HG02571 (cell line): Measurements from ENCODE around the gene MSANTD3.
"Not testable (repeated sequence)": the region's sequence is repeated elsewhere in the genome, so short reads cannot be mapped to it uniquely, and the experiment has no call there.

Experiments
- ATAC-seq: cut with Tn5 transposase; IDR thresholded peaks from one replicate; pipeline ENCODE4 v1.9.1; 2021; ENCODE audit warnings: mild to moderate bottlenecking, moderate library complexity; ENCODE audit not compliant: unreplicated experiment

The MSANTD3 gene

GRCh38 chr9:100428871-100429654 lies 2.1 kb downstream of the MSANTD3 start:
- ATAC-seq, result no peak

DNA sequence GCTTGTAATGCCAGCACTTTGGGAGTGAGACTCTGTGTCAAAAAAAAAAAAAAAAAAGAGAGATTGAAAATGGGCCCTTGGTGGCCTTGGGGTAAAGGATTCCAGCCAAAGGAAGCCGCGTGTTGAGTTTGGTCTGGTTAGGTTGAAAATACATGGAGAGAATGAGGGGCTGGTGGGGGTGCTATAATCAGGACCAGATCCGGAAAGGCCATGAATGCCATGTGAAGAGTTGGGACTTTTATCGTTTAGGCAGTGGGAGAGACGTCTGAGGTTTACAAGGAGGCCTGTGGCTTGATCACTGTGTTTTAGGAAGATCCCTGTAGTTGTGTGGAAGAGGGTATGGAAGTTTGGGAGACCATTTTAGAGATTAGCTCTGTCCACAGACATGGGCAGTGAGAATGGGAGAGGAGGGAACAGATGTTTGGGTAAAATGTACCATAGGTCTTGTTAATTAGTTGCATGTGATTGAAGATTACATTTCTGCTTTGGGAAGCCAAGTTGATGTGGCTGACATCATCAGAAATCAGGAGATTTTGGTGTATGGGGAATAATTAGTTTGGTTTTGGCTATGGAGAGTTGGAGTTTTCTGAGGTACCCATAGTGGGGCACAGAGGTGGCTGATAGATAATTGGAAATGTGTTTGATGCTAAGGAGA lies 3.5 kb downstream of the MSANTD3 start:
- no peak for ATAC-seq

DNA sequence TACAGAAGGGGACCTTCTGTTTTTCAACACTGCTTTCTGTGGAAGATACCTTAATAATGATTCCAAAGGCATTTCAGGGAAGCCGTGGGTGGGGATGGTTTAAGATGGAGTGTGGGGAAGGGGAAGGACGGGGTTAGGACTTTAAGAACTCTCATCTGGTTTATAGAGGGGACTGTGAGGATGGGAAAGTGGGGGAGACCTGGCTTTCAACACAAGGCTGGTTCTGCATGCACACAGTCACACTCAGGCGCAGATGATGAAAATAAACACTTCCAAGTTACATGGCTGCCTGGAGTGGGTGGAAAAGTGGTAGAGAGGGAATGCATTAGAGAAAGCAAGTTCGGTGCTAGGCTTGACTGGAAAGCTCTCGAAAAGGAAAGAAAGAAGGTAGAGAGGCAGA lies 4.9 kb downstream of the MSANTD3 start:
- ATAC-seq, result no peak

DNA sequence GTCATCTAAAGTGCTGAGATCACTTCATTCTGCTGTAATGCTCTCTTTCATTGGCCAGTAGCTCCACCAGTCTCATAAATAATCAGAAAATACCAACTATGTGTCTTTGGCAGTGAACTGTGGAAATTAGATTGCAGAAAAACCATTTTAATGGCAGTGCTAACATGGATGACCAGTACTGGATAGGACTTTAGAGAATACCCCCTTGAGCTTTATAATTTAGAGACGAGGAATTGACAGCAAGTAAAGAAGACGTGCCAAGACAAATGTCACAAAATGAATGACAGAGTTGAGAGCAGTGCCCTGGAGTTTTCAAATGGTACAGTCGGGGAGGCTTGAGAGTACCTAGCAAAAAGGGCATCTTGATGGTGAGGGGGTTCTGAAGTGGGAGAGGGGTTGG lies 5.8 kb downstream of the MSANTD3 start:
- ATAC-seq, result no peak

DNA sequence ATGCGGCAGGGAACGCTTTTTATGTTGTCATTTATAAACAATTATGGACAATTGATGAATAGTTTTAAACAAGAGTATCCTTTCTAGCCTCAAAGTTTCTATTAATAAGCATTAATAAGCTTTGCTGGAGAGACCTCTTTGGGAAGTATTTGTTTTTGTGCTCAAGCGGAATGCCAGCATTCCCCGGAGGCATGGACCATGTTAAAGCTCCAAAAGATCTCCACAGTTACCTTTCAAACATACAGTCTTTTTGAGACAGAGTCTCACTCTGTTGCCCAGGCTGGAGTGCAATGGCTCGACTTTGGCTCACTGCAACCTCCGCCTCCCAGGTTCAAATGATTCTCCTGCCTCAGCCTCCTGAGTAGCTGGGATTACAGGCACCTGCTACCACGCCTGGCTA lies 9.6 kb downstream of the MSANTD3 start:
- ATAC-seq, result no peak

GRCh38 chr9:100437860-100438805 lies 11.2 kb downstream of the MSANTD3 start:
- ATAC-seq, result no peak

GRCh38 chr9:100440071-100440470 lies 13.1 kb downstream of the MSANTD3 start:
- ATAC-seq, result no peak

DNA sequence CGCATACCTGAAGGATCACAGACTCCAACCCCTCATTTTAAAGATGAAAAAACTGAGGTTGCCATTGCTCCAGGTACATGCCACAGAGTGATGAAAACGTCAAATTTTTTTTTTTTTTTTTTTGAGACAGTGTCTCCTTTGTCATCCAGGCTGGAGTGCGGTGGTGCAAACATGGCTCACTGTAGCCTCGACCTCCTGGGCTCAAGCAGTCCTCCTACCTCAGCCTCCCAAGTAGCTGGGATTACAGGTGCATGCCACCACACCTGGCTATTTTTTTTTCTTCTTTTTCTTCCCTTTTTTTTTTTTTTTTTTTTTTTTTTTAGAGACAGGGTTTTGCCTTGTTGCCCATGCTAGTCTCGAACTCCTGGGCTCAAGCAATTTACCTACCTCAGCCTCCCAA lies 13.5 kb downstream of the MSANTD3 start:
- ATAC-seq, result not testable (repeated sequence)

DNA sequence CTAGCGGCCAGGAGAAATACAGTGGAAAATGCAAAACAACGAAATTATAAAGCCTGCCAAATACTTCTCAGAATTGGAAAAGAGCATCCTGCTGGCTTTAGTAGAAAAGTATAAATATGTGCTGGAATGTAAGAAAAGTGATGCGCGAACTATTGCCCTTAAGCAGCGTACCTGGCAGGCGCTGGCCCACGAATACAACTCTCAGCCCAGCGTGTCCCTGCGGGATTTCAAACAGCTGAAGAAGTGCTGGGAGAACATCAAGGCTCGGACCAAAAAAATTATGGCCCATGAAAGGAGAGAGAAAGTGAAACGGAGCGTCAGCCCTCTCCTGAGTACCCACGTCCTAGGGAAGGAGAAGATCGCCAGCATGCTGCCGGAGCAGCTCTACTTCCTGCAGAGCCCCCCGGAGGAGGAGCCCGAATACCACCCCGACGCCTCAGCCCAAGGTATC lies 15.0 kb downstream of the MSANTD3 start:
- ATAC-seq, result no peak

- no peak for ATAC-seq
Measured at GRCh38 chr9:100443781-100444768, 17.1 kb downstream of the MSANTD3 start.

DNA sequence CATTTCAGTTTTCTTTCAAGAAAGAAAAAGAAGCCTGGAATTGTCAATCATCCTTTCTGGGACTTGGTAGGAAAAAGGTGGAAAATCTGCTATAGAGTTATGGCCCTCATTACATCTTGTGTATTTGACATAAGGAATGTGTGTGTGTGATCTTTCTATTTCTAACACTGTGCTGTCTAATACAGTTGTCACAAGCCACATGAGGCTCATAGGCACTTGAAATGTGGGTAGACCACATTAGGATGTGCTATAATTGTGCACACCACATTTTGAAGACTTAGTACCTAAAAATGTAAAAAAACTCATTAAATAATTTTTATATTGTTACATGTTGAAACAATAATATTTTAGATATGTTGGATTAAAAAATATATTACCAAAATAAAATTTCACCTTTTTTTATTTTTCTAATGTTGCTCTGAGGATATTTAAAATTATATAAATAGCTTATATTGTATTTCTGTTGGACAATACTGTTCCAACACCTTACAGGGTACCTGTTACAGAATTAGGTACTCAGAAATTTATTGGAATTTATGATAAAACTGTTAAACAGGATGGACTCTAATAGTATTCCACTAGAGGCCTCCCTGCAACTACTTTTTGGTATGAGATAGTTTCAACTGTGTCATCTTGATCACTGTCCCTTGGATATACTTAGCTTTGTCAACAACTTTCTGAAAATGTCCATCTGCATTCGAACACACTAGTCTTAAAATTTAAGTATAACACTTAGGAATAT lies 18.4 kb downstream of the MSANTD3 start:
- ATAC-seq, result no peak

DNA sequence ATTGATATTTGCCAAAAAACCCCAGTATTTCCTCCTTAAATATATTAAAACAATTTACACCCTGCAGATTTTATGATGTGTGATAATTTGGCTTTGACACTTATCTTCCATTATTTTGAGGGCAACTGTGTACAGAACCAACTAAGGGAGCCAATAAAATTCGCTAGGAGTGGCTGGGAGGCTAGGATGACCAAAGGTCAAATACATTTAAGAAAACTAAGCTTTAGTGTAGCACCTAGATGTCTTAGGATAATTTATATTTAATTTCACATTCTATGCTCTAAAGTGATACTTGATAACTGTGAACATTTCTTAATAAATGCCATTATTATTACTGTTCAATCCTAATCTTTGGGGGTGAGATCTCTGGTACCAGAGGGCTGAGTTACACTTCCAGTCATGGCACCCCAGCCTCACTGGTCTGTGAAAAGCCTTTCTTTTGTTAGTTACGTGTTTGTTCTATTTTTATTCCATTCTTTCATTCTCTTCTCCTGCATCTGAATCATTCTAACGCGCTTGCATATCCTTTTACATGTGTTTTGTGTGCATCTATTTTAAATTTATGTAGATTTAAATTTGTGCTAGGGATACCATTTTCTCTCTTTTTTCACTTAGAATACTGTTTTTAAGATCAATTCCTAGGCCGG lies 19.1 kb downstream of the MSANTD3 start:
- no peak for ATAC-seq

DNA sequence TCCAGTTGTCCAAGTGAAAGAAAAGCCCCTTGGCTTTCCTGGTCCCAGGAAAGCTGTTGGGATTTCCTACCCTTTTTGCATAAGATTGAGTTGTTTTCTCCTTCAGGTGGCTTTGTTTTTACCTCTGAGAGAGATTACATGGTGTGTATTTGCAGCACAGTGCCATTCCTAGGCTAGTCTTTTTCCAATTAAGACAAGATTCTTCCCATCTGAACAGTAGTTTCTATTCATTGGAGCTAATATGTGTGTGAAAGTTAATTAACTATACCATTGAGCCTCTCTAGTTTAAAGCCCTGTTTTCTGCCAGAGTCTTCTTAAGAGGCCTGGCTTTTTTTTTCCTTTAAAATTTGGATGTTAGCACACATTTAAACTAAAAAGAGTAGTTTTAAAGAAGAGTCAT lies 20.1 kb downstream of the MSANTD3 start:
- no peak for ATAC-seq

- ATAC-seq, result no peak
Measured at GRCh38 chr9:100448266-100448665, 21.3 kb downstream of the MSANTD3 start.

DNA sequence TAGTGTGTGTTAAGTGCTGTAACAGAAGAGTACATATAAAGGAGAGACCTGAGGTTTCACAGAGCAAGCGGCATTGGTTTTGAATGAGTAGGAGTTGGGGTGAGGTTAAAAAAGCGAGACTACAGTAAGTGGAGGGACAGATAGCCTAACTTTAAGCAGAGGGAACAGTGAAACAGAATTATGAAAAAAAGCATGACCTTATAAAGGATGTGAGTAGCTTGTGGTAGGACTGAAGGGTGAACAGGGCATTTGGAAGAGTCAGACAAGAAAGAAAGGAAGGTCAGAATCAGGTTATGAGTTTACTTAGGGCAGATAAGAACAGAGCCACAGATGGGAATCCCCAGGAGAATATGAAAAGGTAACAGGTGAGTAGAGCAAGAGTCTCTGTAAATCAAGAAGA lies 22.5 kb downstream of the MSANTD3 start:
- no peak for ATAC-seq

GRCh38 chr9:100452894-100453293 lies 26.0 kb downstream of the MSANTD3 start:
- ATAC-seq, result no peak

DNA sequence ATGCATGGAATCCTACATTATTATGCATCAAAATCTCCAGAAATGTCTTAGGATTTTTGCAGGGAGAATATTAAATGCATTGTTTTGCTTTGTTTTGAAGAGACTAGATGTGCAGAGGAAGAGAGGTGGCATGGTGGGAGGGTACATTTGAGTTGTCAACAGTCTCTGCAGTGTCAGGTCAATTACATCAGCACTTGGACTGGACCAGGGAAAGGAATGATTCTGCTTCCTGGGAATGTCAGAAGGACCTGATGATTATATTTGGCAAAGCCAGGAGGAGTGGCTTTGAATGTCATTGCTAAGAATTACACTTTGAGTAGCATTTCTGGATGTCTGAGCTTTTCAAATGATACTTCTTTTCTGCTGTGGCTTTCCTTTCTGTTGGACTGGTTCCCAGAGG lies 28.5 kb downstream of the MSANTD3 start:
- no peak for ATAC-seq

DNA sequence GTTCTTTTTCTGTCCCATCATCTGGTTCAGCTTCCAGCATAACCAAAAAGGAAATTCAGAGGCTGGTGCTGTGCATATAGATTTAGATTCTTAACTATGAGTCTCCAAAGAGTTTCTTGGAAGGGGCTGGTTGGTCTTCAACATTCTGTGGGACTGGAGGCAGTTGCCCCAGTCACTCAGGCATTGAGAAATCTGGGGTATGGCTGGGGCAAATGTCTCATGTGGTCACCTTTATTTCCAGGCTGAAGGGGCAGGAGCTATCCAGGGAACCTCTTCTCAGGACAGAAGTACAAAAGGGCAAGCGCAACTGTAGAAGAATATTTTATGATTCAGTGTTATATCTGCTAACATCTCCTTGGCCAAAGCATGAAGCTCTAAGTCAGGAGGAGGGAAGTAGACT lies 30.6 kb downstream of the MSANTD3 start:
- ATAC-seq, result no peak

- ATAC-seq, result no peak
Measured at GRCh38 chr9:100459963-100460362, 33.0 kb downstream of the MSANTD3 start.
